HL-60 (cell line): ENCODE data around the gene FAM120A.

Source experiments
- DNase-seq, 2 experiments: peaks; one replicate each; pipeline ENCODE4 v3.0.0-alpha.2; 2010 to 2020; ENCODE audit warnings: low read depth in 1 of 2, low spot score in 1 of 2
- H3K27ac ChIP-seq: fragments of 250-450 bp; sonication (Bioruptor Pico); replicated peaks from 2 replicates; pipeline ENCODE4 v1.5.1; 2020; ENCODE audit warnings: mild to moderate bottlenecking, moderate library complexity
- H3K27me3 ChIP-seq: fragments of 250-450 bp; sonication (Bioruptor Pico); 2 replicates; pipeline ENCODE4 v1.5.1; 2021; ENCODE audit warnings: mild to moderate bottlenecking, moderate library complexity; ENCODE audit not compliant: insufficient read depth, poor library complexity, severe bottlenecking
- H3K4me3 ChIP-seq: replicated peaks from 2 replicates; pipeline ENCODE4 v1.5.1; 2011; ENCODE audit warnings: mild to moderate bottlenecking, control low read depth, low read length; ENCODE audit not compliant: insufficient read depth
- CTCF ChIP-seq: IDR thresholded peaks from one replicate; pipeline ENCODE4 v1.5.1; 2011; ENCODE audit warnings: low read length, control low read depth, inconsistent platforms; ENCODE audit not compliant: insufficient read depth
- GABPA ChIP-seq: IDR thresholded peaks from 2 replicates; pipeline ENCODE4 v1.6.1; 2012; ENCODE audit warnings: low read depth
- POLR2AphosphoS5 ChIP-seq: IDR thresholded peaks from 2 replicates; pipeline ENCODE4 v1.6.1; 2012; ENCODE audit warnings: low read depth
- REST ChIP-seq: IDR thresholded peaks from 2 replicates; pipeline ENCODE4 v1.6.1; 2012; ENCODE audit warnings: low read depth; ENCODE audit not compliant: insufficient replicate concordance
- SPI1 ChIP-seq: IDR thresholded peaks from 2 replicates; pipeline ENCODE4 v1.6.1; 2012; ENCODE audit warnings: low read depth, mild to moderate bottlenecking, borderline replicate concordance

FAM120A gene

GRCh38 chr9:93582550-93582949, 131.1 kb downstream of the FAM120A start:
- TF ChIP-seq REST: no peak
- no peak for TF ChIP-seq SPI1
- no peak for DNase-seq

GRCh38 chr9:93585259-93585658, 133.8 kb downstream of the FAM120A start:
- H3K27ac ChIP-seq: no peak overlapping the region
- H3K27me3 ChIP-seq: no peaks in the 10 kb centered on the region
- no peak for TF ChIP-seq REST
- no peak for TF ChIP-seq SPI1
- no peak for TF ChIP-seq POLR2AphosphoS5
- no peak for TF ChIP-seq CTCF
- TF ChIP-seq GABPA: no peak
- no peak for DNase-seq
- no peak overlapping the region for H3K4me3 ChIP-seq

More at GRCh38 chr9:93582550-93582949, 131.1 kb downstream of the FAM120A start:
- H3K4me3 ChIP-seq: no peak overlapping the region
- H3K27me3 ChIP-seq: no peaks in the 10 kb centered on the region
- no peak overlapping the region for H3K27ac ChIP-seq

- Histone ChIP-seq H3K27me3 (no peaks in the 10 kb centered on the region), H3K4me3 (no peak overlapping the region), H3K27ac (no peak overlapping the region)
- TF ChIP-seq POLR2AphosphoS5: no peak
- TF ChIP-seq REST: no peak
- no peak for TF ChIP-seq CTCF
- TF ChIP-seq SPI1: no peak
- TF ChIP-seq GABPA: no peak
- DNase-seq: no peak
These were observed 134.2 kb downstream of the FAM120A start for GRCh38 chr9:93585695-93586094.
